ENCODE measurements around the gene HCN4. TPM values are rescaled to one million over a fixed set of nuclear protein-coding genes. Genes with fewer than 3 reads are reported as not detected.

The HCN4 gene
- total and polyA plus RNA-seq, 2 of the 8 experiments (the other 6 are each of a cell fraction or from before 2014, with no cell fraction given): 3.7 to 8.5 TPM

- Histone ChIP-seq H4K5ac (ENCODE audit: insufficient read length, low read depth, low read length) (no peak overlapping the region), H3K4me2 (ENCODE audit: insufficient read depth in 1 of 2, low read depth in 2 of 2, low read length in 2 of 2) (no peak overlapping the region), H2AK5ac (ENCODE audit: low read depth, low read length) (no peak overlapping the region), H3K23me2 (ENCODE audit: low read depth, low read length) (no peaks in the 10 kb centered on the region), H3K4ac (replicated peaks; ENCODE audit: insufficient read length, low read depth, low read length) (no peak overlapping the region), H3K4me3 (ENCODE audit: extremely low read depth in 1 of 4, insufficient read depth in 2 of 4, low read depth in 3 of 4, low read length in 4 of 4) (no peak overlapping the region), H3K14ac (ENCODE audit: insufficient read length) (no peak overlapping the region), H4K91ac (replicated peaks; ENCODE audit: insufficient read length, low read length) (no peak overlapping the region), H2BK20ac (ENCODE audit: low read length) (no peak overlapping the region), H2BK5ac (ENCODE audit: low read depth, low read length) (no peak overlapping the region), H2BK15ac (ENCODE audit: low read length) (no peak overlapping the region), H3K9ac (replicated peaks in 1 of 4; ENCODE audit: extremely low read depth in 1 of 4, low read depth in 3 of 4, low read length in 3 of 4) (no peak overlapping the region), H3K4me1 (replicated peaks in 1 of 4; ENCODE audit: control insufficient read depth in 3 of 4, insufficient read depth in 4 of 4, low read length in 3 of 4) (peaks cover 0 to 8% (median 3%) of the 10 kb centered on the region in 4 experiments; a peak in 2 of 7 replicates), H3K27ac (ENCODE audit: low read depth, low read length) (no peak overlapping the region), H3K36me3 (ENCODE audit: control insufficient read depth in 2 of 4, insufficient read depth in 4 of 4, low read length in 3 of 4) (peaks cover 0 to 7% (median 3%) of the 10 kb centered on the region in 4 experiments; a peak in 4 of 8 replicates), H2BK12ac (ENCODE audit: low read depth, low read length) (no peak overlapping the region), H3K18ac (ENCODE audit: extremely low read depth, low read length) (no peak overlapping the region), H2AFZ (ENCODE audit: low read length) (no peak overlapping the region), H3K27me3 (replicated peaks in 1 of 4; ENCODE audit: control insufficient read depth in 3 of 4, extremely low read depth in 1 of 4, insufficient read depth in 3 of 4, low read length in 3 of 4) (no peaks in the 10 kb centered on the region), H2BK120ac (replicated peaks; ENCODE audit: low read depth, low read length) (no peak overlapping the region), H3K79me2 (ENCODE audit: control insufficient read depth in 1 of 2, insufficient read depth in 2 of 2, low read length in 2 of 2) (peaks cover 0 to 8% of the 10 kb centered on the region in 2 experiments; a peak in 1 of 4 replicates), H4K20me1 (replicated peaks in 1 of 2; ENCODE audit: control insufficient read depth in 1 of 2, insufficient read depth in 2 of 2, low read length in 2 of 2) (peaks cover 0 to 4% of the 10 kb centered on the region in 2 experiments), H3K79me1 (ENCODE audit: low read depth, low read length) (peaks cover 5% of the 10 kb centered on the region), H3K56ac (replicated peaks; ENCODE audit: insufficient read length, low read depth, low read length) (no peak overlapping the region), H3K9me3 (ENCODE audit: insufficient read depth in 2 of 2, low read depth in 1 of 2, low read length in 1 of 2) (no peaks in the 10 kb centered on the region), H3K23ac (ENCODE audit: insufficient read length) (no peak overlapping the region), H4K8ac (ENCODE audit: extremely low read depth, insufficient read depth, low read length) (peak overlapping the region; percentile 12; the same call in 1 of the 2 replicates)
- ChIA-PET POLR2A (ENCODE audit: partially characterized antibody) (no interaction called here), CTCF (ENCODE audit: partially characterized antibody) (interaction anchor here (1.2 kb wide), 1 partner anchor 17 kb away, joined by 3 read pairs; no protein-coding TSS in a partner anchor)
- no peak for FAIRE-seq
- no peak for DNase-seq (ENCODE audit: low read depth in 1 of 2, low spot score in 2 of 2)
- WGBS, 2 experiments (ENCODE audit: extremely low coverage in 1 of 2, insufficient coverage in 1 of 2, insufficient read length in 1 of 2, insufficient replicate concordance in 2 of 2, low coverage in 1 of 2, low lambda C conversion rate in 2 of 2, missing lambda C conversion rate in 1 of 2): 88% methylated on average over 18 of the region's 19 CpGs; no CpG with 5 or more reads in 1 of the 2 experiments
- TF ChIP-seq TCF12 (IDR thresholded peaks at IDR 0.05; ENCODE audit: low read depth, low read length) (no peak), KDM5A (IDR thresholded peaks at IDR 0.05; ENCODE audit: low read length) (no peak), POLR2A (IDR thresholded peaks at IDR 0.05; ENCODE audit: control extremely low read depth in 1 of 2, low read depth in 2 of 2, low read length in 2 of 2) (no peak), RXRA (IDR thresholded peaks at IDR 0.05; ENCODE audit: insufficient read depth, low read depth, low read length) (no peak), MAX (IDR thresholded peaks at IDR 0.05) (no peak), GTF2F1 (IDR thresholded peaks at IDR 0.05; ENCODE audit: borderline replicate concordance, low read depth, low read length) (no peak), RBBP5 (IDR thresholded peaks at IDR 0.05; ENCODE audit: borderline replicate concordance, low read depth, low read length) (no peak), ZNF274 (IDR thresholded peaks at IDR 0.05; ENCODE audit: borderline replicate concordance, extremely low read depth, low read length) (no peak), TBP (IDR thresholded peaks at IDR 0.05; ENCODE audit: low read depth, low read length) (no peak), NANOG (IDR thresholded peaks at IDR 0.05; ENCODE audit: insufficient read depth, low read depth, low read length, poor library complexity, severe bottlenecking) (no peak)
- TF ChIP-seq, protein P1, sequence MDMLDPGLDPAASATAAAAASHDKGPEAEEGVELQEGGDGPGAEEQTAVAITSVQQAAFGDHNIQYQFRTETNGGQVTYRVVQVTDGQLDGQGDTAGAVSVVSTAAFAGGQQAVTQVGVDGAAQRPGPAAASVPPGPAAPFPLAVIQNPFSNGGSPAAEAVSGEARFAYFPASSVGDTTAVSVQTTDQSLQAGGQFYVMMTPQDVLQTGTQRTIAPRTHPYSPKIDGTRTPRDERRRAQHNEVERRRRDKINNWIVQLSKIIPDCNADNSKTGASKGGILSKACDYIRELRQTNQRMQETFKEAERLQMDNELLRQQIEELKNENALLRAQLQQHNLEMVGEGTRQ (IDR thresholded peaks at IDR 0.05; ENCODE audit: low read length): no peak
Observed at GRCh38 chr15:73331991-73332925, 36.5 kb downstream of the HCN4 start.
